CD4-positive, alpha-beta T cell treated with Interferon alpha-2 for 1 hour (primary cell): ENCODE measurements around the gene DBNL.

ENCODE experiments used
- DNase-seq, 2 donors: peaks; one replicate each; pipeline ENCODE4 v3.0.0-alpha.2; 2020 to 2022

DBNL gene

DNA sequence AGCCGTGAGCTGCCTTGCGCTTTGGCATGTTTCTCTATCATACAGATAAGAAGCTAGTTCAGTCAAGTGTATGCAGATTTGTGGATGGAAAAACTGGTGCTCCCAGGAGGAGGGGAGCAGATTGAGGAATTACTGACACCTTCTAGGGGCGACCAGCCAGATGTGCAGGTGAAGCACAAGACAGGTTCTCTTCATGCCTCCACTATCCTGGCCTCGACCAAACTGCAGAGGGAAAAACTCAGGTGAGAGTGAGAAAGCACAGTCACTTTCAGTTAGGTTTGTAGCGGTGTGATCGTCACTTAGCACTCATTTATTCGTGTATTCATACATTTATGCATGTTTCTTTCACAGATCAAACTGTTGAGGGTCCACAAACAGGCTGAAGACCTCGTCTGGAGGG lies 600 bp upstream of the DBNL start:
- DNase-seq, result no peak

DNA sequence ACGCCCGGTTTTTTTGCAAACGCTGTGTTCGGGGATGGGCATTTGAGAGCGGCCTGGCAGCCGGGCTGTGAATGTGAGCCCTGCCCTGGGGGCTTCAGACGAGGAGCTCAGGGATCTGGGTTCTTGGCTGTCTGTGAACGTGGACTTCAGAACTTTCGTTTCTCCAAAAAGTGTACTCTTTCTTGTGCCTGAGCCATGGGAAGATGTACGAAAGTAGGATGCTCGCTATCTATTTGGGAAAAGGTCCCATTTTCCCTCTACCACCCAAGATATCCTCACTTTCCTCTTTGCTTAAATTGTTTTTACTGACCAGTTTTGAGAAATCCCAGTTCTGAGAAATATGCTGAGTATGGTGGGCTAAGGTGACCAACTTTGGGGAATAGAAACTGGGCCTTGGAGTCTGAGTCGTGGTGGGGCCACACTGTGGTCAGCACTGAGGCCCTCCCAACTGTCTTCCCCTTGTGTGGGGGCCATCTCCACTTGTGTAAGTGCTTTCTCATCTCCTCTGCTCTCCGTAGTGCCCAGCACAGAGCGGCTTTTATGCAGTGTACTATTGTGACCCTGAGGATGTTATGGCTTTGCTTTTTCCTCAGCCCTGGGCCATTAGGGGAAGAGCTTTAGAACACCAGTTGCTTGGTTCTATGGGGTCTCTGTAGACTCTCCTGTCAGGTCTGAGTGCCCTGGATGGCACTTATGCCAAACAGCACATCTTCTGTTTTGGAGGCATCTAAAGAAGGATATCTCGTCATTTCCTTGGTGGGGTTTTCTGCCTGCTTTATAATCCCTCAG lies 918 bp downstream of the DBNL start:
- DNase-seq, result peak in 1 of 2 donors; percentile 26

DNA sequence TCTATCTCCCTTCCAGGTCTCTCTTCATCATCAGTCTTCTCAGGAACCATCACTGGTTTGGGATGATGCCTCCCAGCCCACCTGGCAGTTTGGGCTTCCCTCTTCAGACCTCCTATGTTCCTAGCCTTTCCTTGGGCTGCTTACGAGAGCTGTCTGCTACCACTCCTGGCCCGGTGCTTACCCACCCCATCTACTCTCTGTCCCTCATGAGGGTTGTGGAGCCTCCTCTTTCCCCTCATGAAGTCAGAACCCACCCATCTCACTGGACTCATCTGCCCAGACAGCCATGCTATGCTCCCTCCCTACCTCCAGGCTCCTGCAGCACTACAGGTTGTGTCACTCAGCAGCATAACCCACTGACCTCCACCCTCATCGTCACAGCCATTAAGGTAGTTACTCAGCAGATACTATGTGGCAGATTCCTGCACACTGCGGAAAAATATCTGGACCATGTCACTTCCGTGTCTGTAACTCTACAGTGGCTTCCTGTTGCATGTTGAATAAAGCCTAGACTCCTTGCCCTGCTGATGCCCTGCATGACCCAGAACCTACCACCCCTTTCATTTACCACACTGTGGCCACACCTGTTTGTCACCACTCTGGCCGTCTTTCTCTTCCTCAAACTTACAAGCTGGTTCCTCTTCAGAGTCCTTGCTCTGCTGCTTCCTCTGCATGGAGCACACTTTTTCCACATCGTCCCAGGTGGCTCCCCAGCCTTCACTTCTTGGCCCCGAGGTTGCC lies 2.0 kb downstream of the DBNL start:
- DNase-seq, result peak; percentile 60 to 81

DNA sequence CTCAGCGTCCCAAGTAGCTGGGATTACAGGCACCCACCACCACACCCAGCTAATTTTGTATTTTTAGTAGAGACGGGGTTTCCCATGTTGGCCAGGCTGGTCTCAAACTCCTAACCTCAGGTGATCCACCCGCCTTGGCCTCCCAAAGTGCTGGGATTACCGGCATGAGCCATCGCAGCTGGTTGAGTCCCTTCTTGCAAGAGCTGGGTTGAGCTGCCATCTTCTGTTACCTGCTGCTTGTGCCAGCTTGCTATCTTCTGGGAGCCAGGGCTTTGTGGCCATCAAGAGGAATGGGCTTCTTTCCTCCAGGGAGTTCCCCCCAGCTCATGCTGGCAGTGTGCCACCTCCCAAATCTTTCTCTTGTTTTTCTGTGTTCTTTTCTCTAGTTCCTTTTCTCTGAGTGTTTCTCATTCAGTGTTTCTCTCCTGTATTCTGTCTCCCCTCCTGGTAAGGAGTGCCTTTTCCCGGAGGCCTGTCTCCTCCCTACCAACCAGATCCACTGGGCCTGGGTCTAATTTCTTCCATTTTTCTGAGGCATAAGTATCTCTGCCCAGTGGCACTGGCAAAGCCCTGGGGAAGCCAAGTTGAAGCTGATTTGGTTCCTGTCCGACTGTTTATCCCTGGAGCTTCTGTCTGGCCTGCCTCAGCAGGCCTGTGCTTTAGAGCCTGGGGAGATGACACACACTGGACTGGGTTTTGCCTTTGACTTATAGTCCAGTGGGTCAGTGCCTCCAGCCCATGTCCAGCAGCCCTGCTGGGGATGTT lies 3.7 kb downstream of the DBNL start:
- no peak for DNase-seq

DNA sequence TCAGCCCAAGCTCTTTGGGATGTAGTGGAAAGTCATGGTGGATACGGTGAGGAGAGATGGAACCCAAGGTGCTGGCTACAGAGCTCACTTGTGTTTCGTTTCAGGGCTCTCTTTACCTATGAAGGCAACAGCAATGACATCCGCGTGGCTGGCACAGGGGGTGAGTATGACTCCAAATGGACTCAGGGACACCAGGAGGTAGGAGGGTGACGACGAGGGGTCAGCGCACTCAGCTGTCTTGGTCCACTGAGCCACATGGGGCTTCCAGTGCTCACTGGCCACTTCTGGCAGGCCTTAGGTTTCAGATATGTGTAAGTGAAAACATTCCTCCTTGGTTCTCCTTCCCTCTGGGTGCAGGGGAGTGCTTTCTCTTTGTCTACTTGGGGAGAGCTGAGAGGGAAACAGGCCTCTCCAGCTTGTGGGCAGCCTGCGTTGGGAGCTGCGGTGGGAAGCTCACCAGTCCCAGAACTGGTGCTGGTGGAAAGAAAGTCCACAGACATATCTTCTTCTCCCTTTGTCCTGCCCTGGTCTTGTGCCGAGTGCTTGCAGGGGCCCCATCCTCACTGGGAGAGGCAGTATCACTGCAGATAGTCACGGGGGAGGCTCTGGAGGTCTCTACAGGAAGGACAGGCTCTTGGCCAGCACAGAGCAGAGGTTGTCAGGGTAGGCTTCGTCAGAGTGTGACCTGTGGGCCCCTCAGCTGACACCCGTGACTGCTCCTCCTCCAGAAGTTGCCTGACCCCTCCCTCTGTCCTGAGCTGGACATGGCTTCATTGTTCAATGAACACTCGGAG lies 5.8 kb downstream of the DBNL start:
- no peak for DNase-seq

DNA sequence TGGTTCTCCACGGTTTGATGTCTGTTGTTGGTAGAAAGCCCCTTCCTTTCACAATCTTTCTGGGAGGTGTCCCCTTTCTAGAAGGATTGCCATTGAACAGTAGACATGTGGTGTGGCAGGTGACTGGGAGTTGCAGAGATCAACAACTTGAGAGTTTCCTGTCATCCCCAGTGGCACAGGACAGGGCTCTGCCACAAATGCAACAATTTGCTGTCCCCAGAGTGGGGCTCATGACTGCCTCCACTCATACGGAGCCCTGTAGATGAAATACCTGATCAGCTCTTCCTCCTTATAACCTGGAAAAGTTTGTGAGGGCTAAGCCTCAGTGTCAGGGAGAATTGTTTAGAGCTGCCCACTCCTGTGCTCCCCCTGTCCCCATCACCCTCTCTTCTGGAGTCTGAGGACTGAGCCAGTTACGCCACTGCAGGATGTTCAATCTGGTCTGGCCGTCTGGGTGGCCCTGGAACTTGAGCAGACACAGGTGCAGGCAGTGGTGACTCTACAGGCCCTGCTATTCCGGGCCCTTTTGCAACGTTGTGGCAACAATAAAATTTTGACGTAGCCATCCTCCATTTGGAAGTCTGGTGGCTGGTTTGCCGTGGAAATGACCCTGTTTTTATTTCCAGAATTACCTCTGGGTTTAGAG lies 6.5 kb downstream of the DBNL start:
- DNase-seq, result no peak

DNA sequence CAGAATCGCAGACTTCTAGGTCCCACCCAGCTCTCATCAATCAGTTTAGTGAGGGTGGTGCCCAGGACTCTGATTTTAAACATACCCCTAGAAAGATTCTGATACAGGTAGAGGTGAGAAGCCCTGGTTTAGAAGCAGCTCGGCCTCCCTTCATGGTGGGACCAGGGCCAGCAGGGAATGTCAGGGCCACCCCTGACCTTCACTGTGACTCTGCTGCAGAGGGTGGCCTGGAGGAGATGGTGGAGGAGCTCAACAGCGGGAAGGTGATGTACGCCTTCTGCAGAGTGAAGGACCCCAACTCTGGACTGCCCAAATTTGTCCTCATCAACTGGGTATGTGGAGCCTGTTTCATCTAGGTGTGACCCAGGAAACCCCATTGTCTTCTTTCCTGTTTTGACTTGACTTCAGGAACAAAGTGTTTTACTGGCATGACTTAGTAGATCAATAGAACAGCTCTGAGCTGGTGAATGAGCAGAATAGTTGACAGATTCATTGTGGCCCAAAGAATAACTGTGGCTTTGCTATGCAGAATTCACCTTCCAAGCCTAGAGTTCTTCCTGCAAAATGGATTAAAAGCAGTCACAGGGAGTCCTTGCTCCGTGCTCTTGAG lies 7.2 kb downstream of the DBNL start:
- DNase-seq, result no peak

DNA sequence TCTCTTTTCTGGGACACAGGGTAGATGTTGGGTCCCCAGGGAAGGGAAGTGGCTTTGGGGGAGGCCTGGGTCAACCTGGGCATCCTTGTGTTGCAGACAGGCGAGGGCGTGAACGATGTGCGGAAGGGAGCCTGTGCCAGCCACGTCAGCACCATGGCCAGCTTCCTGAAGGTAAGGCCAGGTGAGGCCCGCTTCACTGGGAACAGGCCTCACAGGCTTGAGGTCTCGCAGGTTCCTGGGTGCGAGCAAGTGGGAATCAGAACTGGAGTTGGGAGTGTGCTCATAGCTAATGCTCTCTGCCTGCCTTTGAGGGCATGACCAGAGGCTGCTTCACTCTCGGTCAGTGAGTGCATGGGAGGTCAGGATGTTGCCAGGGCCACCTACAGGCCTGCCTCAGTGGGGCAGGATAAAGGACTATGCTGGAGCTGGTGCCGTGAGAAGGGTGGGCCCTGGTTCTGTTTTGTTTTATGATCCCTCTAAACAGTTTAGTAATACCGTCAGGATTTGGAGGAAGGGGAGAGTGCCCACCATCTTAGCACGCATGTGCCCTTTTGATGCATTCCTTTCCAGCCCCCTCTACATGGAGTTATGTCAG lies 8.4 kb downstream of the DBNL start:
- no peak for DNase-seq

DNA sequence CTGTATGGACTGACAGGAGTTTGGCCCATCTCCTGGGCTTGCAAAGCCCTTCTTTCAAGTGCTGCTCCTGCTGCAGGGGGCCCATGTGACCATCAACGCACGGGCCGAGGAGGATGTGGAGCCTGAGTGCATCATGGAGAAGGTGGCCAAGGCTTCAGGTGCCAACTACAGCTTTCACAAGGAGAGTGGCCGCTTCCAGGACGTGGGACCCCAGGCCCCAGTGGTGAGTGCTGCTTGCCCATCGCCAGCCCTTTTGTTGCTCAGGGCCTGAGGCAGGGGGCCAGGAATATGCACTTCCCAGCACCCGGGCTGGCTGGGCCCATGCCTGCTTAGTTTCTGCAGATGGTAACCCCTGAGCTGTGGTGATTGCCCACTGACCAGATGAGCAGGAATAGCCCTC lies 12.2 kb downstream of the DBNL start:
- DNase-seq, result no peak

DNA sequence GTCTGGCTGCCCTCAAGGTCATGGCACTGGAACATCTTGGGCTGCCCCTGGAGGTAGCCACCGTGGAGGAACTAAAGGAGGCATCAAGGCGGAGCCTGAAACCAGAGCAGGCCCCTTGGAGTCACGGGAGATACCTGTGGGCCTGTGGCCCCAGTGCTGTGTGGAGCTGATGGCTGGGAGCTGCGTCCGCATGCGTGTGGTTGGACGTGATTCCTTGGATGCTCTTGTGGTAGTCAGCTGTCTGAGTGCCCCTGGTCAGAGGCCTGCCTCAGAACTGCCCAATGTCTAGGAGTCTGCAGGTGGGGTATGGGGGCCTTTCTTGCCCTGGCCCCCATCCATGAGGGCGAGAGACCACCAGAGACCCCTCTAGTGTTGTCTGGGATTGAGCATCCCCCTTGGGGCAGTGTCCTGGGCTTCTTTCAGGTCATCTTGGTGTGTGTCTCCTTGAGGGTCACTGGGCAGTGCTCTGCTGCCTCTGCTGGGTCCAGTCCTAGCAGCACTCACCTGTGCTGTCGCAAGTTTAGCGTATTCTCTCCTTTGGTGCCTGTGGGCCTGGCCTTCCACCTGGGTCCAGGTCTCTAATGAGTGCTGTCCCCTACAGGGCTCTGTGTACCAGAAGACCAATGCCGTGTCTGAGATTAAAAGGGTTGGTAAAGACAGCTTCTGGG lies 12.8 kb downstream of the DBNL start:
- DNase-seq, result no peak

DNA sequence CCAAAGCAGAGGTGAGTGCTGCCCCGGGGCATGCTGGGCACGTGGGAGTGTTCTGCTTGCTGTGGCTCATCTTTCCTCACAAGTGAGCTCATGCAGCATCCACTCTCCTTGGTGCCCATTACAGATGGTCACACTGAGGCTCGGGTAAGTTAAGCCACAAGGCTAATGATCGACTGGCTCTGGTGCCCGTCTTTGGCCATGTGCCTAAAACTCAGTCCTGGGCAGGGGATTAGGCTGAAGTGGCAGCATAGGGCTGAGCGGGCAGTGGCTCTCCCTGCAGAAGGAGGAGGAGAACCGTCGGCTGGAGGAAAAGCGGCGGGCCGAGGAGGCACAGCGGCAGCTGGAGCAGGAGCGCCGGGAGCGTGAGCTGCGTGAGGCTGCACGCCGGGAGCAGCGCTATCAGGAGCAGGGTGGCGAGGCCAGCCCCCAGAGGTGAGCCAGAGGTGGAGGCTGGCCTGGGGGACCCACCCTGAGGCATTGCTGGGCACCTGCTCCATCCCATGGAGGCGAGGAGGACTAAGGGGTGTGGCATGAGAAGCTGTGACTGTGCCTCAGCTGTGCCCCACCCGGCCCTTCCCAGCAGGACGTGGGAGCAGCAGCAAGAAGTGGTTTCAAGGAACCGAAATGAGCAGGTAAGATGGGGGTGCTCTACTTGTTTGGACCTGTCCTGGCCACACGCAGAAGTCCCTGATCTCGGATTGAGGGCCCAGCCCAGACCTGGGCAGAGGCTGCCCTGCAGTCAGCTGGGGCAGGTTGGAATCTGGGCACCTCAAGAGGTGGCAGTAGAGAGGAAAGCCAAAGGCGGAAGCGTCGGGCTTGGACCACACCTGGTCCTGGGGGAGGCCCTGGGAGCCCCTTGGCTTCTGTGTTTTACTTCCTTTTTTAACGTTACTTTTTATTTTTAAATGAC lies 13.6 kb downstream of the DBNL start:
- peak in 1 of 2 donors; percentile 28 for DNase-seq

DNA sequence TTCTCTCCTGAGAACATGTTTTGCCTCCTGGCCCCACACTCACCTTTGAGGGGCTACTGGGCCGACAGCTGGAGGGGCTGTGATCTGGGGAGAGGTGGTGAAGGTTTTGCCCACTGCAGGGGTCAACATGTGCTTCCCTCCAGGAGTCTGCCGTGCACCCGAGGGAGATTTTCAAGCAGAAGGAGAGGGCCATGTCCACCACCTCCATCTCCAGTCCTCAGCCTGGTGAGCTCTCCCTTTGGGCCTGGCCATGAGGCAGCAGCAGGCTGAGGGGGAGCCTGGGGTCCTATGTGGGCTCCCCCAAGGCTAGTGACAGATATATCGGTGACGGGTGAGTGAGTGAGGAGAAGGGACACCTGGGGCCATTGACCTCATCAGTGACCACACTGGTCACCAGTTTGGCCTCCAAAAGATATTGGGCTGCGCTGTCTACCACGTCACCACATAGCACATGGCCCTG lies 14.3 kb downstream of the DBNL start:
- no peak for DNase-seq

DNA sequence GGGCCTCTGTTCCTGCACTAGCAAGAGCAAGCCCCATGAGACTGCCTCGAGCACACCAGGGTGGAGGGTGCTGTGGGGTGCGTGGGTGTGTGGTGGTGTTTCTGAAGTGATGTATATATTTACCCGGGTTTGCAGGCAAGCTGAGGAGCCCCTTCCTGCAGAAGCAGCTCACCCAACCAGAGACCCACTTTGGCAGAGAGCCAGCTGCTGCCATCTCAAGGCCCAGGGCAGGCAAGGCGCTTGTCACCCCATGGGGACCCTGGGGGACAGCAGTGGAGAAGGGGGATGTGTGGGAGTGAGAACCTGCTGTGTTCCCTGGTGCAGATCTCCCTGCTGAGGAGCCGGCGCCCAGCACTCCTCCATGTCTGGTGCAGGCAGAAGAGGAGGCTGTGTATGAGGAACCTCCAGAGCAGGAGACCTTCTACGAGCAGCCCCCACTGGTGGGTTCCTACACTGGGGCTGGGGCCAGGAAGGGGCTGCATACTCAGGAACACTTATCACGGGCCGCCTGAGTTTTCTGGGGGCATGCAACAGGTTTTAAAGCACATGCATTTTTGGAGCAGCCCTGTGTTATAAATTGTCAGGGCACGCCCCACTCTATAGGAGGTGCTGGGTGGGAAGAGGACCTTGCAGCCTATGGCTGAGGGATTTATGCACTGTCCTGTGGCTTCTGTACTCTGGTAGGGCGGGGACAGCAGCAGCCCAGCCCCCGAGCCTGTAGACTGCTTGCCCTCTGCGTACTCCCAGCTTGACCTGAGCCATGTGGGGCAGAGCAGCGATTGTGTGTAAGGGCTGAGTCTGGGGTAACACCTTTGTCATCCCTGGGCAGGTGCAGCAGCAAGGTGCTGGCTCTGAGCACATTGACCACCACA lies 15.0 kb downstream of the DBNL start:
- peak in 1 of 2 donors; percentile 60 for DNase-seq

DNA sequence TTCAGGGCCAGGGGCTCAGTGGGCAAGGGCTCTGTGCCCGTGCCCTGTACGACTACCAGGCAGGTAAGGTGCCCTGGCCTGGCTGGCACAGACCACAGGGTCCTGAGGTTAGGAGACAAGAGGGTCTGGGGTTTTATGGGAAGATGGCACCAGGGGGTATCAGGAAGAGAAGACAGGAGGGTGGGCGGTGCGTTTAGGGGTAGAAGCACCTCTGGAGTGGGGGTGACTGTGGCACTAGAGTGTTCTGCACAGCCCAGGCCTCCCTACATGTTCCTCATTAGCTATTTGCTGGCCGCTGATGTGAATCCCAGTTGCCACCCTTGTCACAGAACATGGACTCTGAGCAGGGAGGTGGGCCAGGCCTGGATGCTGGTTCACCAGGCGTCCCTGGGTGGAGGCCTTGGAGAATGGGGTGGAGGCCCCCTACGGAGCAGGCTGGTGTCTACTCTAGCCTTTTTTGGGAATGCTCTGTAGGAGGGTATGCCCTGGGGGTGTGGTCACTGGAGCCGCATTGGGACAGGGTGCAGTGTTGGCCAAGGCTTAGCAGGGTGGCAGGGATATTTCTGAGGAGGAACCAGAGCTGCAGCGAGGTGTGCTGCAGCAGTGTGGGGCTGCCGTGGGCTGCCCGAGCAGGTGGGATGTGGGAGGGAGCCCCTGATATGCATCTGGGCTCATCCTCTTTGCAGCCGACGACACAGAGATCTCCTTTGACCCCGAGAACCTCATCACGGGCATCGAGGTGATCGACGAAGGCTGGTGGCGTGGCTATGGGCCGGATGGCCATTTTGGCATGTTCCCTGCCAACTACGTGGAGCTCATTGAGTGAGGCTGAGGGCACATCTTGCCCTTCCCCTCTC lies 15.8 kb downstream of the DBNL start:
- no peak for DNase-seq

DNA sequence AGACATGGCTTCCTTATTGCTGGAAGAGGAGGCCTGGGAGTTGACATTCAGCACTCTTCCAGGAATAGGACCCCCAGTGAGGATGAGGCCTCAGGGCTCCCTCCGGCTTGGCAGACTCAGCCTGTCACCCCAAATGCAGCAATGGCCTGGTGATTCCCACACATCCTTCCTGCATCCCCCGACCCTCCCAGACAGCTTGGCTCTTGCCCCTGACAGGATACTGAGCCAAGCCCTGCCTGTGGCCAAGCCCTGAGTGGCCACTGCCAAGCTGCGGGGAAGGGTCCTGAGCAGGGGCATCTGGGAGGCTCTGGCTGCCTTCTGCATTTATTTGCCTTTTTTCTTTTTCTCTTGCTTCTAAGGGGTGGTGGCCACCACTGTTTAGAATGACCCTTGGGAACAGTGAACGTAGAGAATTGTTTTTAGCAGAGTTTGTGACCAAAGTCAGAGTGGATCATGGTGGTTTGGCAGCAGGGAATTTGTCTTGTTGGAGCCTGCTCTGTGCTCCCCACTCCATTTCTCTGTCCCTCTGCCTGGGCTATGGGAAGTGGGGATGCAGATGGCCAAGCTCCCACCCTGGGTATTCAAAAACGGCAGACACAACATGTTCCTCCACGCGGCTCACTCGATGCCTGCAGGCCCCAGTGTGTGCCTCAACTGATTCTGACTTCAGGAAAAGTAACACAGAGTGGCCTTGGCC lies 16.6 kb downstream of the DBNL start:
- no peak for DNase-seq

DNA sequence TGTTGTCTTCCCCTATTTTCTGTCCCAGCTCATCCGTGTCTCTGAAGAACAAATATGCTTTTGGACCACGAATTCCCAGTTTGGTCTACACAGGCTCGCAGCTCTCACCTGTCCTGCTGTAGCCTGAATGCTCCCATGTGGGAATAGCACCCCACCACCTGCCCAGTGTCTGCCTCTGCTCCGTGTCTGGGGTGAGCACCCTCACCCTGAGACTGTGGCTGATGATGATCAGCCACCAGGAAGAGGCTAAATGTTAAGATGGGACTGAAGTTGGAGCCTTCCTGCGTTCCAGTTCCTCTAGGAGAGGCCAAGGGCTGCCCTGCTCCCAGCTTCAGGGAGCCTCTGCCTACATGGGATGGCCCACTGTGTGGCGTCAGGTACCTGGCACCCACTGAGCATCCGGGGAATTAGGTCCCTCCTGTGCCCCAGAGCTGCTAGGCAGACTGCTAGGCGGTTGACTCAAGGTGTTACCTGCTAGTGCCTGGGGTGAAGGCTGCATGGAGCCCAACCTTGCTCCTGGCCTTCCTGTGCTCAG lies 17.2 kb downstream of the DBNL start:
- DNase-seq, result no peak
